HG03439 (cell line): ENCODE data around the gene NBPF1.
A peak's percentile ranks its signal among the peaks of the same experiment; 100 is the strongest.
"Not testable (repeated sequence)": the region's sequence is repeated elsewhere in the genome, so short reads cannot be mapped to it uniquely, and the experiment has no call there.

Experiments used
- ATAC-seq: cut with Tn5 transposase; IDR thresholded peaks from one replicate; pipeline ENCODE4 v1.9.1; 2021; ENCODE audit warnings: mild to moderate bottlenecking, moderate library complexity; ENCODE audit not compliant: unreplicated experiment

The NBPF1 gene

DNA sequence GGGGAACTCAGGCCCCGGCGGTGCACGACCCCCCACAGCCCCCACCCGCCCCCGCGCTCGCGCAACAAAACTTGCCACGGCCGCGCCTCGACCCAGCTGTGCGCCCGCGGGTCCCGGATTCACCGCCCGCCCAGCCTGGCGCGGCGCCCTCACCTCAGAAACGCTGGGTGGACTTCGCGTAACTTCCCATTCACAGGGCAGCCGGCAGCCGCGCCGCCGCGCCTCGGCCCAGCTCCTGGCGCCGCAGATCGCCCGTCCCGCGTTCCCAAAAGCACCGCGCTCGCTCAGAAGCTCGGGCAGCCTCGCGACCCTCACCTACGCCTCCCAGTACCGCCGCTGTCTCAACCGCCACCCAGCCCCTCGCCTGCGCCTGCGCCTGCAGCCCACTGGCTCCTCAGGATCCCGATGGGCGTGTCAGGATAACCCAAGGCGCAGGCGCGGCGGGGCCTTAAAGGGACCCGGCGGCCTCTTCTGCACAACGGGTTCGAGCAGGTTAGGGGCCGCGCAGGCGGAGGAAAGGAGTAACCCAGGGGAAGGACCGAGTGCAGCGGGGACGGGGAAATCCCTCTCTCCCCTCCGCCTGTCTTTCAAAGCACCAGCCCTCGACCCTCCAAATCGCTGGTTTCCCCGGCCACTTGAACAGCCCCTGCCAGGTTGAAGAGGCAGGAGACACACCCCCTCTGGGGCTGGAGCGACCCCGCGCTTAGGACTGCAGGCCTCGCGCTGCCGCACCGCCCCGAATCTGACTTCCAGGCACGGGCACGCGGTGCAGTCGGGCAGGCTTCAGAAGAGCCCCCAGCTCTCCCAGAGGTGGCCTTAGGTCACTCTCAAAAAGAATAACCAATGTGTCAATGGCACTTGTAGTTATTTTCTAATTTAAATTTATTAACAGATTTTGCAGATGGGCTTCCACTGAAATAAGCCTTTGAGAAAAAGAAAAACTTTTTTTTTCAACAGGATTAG lies at the start of gene NBPF1:
NBPF1 (minus strand) TSS at position 380 of the 963 bp plus-strand sequence.
- peak; percentile 82 for ATAC-seq

- ATAC-seq: not testable (repeated sequence)
Observed at GRCh38 chr1:16658234-16658633, 44.9 kb upstream of the NBPF1 start.

- ATAC-seq: not testable (repeated sequence)
Observed at GRCh38 chr1:16656981-16657683, 43.8 kb upstream of the NBPF1 start.

DNA sequence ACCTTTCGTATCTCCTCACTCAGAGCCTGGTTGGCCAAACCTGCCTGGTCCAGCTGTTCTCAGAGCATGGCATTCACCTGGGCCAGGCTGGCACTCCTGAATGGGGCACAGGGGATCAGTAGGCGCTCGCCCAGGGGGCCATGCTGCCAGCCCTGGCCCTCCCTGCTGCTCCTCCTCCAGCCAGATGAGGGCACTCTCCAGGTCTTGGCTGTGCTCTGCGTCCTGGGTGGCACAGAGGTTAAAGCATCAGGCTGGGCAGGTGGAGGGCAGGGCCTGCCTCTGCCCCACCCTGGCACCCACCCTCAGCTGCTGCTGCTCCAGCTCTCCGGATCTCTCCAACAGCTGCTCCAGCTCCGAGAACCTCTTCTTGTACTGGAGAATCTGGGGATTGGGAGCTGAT lies 43.2 kb upstream of the NBPF1 start:
- not testable (repeated sequence) for ATAC-seq

GRCh38 chr1:16651560-16651959 lies 38.2 kb upstream of the NBPF1 start:
- not testable (repeated sequence) for ATAC-seq

DNA sequence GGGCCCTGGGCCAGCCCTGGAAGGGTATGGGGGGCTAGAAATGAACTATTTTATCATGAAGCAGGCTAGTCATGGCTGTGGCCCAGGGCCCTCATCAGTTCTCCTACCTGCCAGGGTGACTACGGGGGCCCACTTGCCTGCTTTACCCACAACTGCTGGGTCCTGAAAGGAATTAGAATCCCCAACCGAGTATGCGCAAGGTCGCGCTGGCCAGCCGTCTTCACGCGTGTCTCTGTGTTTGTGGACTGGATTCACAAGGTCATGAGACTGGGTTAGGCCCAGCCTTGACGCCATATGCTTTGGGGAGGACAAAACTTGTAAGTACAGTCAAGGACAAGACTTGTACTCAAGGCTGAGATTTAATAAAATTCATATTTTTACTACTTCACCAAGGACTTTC lies 36.6 kb upstream of the NBPF1 start:
- not testable (repeated sequence) for ATAC-seq

DNA sequence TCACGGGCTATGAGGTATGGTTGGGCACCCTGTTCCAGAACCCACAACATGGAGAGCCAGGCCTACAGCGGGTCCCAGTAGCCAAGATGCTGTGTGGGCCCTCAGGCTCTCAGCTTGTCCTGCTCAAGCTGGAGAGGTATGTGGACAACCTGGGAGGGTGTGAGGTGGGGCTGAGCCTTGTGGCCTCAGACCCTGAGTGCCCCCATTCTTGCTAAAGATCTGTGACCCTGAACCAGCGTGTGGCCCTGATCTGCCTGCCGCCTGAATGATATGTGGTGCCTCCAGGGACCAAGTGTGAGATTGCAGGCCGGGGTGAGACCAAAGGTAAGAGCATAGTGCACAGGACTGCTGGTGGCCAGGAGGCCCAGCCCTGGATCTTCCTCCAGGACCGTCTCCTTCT lies 36.0 kb upstream of the NBPF1 start:
- ATAC-seq: not testable (repeated sequence)

GRCh38 chr1:16648756-16649155 lies 35.4 kb upstream of the NBPF1 start:
- not testable (repeated sequence) for ATAC-seq

DNA sequence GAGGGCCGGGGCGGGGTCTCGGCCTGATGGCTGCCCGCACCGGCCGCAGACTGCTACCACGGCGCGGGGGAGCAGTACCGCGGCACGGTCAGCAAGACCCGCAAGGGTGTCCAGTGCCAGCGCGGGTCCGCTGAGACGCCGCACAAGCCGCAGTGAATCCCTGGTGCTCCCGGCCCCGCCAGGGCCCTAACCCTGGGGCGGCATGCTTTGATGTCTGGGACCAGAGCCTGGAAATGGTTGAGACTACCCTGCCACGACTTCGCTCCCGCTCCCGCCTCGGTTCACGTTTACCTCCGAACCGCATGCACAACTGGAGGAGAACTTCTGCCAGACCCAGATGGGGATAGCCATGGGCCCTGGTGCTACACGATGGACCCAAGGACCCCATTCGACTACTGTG lies 34.9 kb upstream of the NBPF1 start:
- not testable (repeated sequence) for ATAC-seq

GRCh38 chr1:16647179-16648176 lies 34.1 kb upstream of the NBPF1 start:
- ATAC-seq: not testable (repeated sequence)

- not testable (repeated sequence) for ATAC-seq
Observed at GRCh38 chr1:16646716-16647115, 33.4 kb upstream of the NBPF1 start.

DNA sequence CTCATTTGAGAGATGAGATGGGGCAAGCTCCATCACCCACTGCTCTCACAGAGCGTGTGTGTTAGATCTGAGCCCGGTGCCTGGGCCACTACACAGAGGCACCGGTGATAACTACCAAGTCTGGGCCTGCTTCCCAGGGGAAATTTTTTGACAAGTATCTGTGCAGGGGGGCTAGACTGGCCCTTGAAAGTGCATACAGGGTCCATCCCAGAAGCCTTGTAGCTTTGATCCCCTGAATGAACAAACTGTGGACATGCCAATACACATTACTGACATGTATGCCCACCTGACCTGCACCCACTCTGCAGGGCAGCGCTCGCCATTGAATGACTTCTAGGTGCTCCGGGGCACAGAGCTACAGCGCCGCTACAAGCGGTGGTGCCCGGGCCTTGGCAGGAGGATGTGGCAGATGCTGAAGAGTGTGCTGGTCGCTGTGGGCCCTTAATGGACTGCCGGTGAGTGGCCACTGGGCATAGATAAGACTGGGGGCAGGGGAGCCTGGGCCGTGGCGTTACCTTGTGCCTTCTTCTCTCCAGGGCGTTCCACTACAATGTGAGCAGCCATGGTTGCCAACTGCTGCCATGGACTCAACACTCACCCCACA lies 32.8 kb upstream of the NBPF1 start:
- ATAC-seq: not testable (repeated sequence)

DNA sequence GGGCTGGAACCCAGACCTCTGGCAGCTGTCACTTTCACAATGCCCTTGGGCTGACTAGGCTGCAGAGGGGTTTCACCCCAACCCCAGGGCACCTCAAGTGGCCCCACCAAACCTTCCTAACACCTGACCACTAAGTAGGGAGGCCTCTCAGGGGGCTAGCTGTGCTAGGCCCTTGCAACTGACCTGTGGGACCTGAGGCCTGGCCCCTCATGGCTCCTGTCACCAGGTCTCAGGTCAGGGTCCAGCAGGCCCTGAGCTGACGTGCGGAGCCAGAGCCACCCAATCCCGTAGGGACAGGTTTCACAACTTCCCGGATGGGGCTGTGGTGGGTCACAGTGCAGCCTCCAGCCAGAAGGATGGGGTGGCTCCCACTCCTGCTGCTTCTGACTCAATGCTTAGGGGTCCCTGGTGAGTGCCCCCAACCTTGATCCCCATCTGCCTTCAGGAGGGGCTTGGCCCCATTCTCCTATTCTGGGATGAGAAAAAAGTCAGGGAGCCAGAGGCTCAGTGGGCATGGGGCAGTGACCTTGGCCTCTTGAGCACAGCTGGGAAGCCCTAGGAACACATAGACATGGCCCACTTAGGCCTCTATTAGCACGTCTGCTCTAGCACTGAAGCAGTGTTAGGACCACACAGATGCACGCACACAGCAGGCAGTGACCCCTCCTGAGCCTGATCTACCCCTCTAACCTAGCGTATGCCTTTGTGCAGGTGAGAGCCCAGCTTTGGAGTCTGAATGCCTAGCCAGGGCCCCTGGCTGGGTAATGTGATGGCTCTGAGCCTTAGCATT lies 32.1 kb upstream of the NBPF1 start:
- peak; percentile 5 for ATAC-seq

DNA sequence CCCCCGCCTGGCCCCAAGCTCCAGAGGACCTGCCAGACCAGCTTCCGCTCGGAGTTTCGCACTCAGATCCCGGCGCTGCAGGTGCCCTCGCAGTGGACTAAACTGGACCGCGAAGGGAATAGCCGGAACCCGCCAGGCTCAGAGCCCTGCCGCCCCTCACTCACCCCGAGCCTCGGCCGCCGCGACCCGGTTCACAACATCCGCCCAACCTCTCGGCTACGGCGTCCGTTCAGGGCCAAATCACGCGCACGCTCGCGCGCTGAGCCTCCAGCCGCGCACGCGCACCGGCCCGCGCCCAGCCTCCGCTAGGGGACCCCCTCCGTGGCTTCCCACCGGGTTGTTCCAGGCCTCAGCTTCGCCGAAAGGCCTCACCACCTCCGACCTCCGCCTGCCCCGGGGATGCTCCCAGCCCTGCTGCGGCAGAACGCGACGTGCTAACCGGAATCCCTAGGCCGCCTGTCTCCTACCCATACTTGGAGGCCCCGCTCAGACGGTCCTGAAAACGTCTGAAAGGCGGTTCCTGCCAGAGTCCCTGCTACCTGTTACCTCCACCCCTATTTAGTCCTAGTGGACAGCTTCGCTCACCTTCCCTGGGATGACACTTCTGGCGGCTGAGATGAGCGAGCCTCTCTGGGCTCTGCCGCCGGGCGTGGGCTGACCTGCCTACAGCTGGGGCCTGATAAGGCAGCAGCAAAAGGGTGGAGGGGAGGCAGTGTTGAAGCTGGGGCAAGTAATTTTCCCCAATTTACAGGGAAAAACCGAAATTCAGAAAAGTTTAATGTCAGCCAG lies 31.3 kb upstream of the NBPF1 start:
- peak; percentile 76 for ATAC-seq

GRCh38 chr1:16644193-16644481 lies 30.8 kb upstream of the NBPF1 start:
- ATAC-seq: peak; percentile 26

GRCh38 chr1:16643476-16644192 lies 30.3 kb upstream of the NBPF1 start:
- ATAC-seq: not testable (repeated sequence)

DNA sequence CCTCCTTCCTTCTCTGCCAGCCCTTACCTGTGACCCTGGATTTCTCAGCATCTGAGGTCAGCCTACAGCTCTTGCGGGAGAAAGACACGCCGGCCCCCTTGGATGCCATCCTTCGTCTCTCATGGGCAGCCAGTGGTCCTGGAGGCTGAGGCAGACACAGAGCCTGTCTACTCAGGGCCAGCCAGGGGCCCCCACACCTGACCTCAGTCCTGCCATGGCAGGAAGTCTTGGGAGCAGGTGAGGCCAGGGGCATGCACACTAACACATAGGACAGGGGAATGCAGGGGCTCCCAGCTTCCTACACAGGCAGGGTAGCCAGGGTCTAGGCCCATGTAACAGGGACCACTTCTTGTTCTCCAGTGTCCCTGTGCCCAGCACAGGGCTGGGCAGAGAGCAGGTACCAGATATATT lies 29.6 kb upstream of the NBPF1 start:
- not testable (repeated sequence) for ATAC-seq
